ENCODE data around the gene CMSS1.

Gene CMSS1

GRCh38 chr3:100120012-100120411, 302.4 kb downstream of the CMSS1 start:
- DNase-seq: no peak

GRCh38 chr3:100120693-100121092, 303.0 kb downstream of the CMSS1 start:
- DNase-seq: no peak

GRCh38 chr3:100122321-100122720, 304.7 kb downstream of the CMSS1 start:
- no peak for DNase-seq

GRCh38 chr3:100123112-100123511, 305.4 kb downstream of the CMSS1 start:
- DNase-seq: no peak

GRCh38 chr3:100124201-100124761, 306.6 kb downstream of the CMSS1 start:
- no peak for DNase-seq

- no peak for DNase-seq
Measured at GRCh38 chr3:100125161-100125938, 307.7 kb downstream of the CMSS1 start.

GRCh38 chr3:100127792-100128191, 310.1 kb downstream of the CMSS1 start:
- no peak for DNase-seq

GRCh38 chr3:100128565-100128964, 310.9 kb downstream of the CMSS1 start:
- DNase-seq: no peak

- no peak for DNase-seq
Measured at GRCh38 chr3:100129941-100130340, 312.3 kb downstream of the CMSS1 start.

GRCh38 chr3:100131241-100131640, 313.6 kb downstream of the CMSS1 start:
- no peak for DNase-seq

- no peak for DNase-seq
Measured at GRCh38 chr3:100136921-100137320, 319.3 kb downstream of the CMSS1 start.

- DNase-seq: no peak
Measured at GRCh38 chr3:100140976-100141375, 323.3 kb downstream of the CMSS1 start.

- DNase-seq: no peak
Measured at GRCh38 chr3:100141586-100141985, 323.9 kb downstream of the CMSS1 start.

GRCh38 chr3:100144255-100144866, 326.7 kb downstream of the CMSS1 start:
- no peak for DNase-seq

GRCh38 chr3:100149130-100149529, 331.5 kb downstream of the CMSS1 start:
- peak; percentile 33 for DNase-seq

- DNase-seq: peak; percentile 14
Measured at GRCh38 chr3:100149713-100150415, 332.2 kb downstream of the CMSS1 start.

- DNase-seq: no peak
Measured at GRCh38 chr3:100150473-100150872, 332.8 kb downstream of the CMSS1 start.

- DNase-seq: no peak
Measured at GRCh38 chr3:100151024-100151707, 333.5 kb downstream of the CMSS1 start.

- no peak for DNase-seq
Measured at GRCh38 chr3:100154171-100154570, 336.5 kb downstream of the CMSS1 start.

- DNase-seq: no peak
Measured at GRCh38 chr3:100155128-100155527, 337.5 kb downstream of the CMSS1 start.

GRCh38 chr3:100155590-100155989, 337.9 kb downstream of the CMSS1 start:
- DNase-seq: no peak

- DNase-seq: no peak
Measured at GRCh38 chr3:100157685-100158084, 340.0 kb downstream of the CMSS1 start.

- peak; percentile 56 for DNase-seq
Measured at GRCh38 chr3:100158918-100159330, 341.3 kb downstream of the CMSS1 start.
